Subcutaneous abdominal adipose tissue (tissue), 5 donors: Measurements from ENCODE around the gene MAST1.
"Not testable (repeated sequence)": the region's sequence is repeated elsewhere in the genome, so short reads cannot be mapped to it uniquely, and the experiment has no call there.

Experiments
- H3K27ac ChIP-seq: one replicate; pipeline ENCODE4 v1.7.0; 2013; ENCODE audit warnings: low read depth, mild to moderate bottlenecking, inconsistent platforms, low read length, moderate library complexity
- H3K27me3 ChIP-seq, 5 donors: one replicate each; pipeline ENCODE4 v1.7.0; 2013; ENCODE audit warnings: low read length in 5 of 5, inconsistent platforms in 1 of 5; ENCODE audit not compliant: control insufficient read depth in 5 of 5, insufficient read depth in 4 of 5
- H3K36me3 ChIP-seq, 5 donors: one replicate each; pipeline ENCODE4 v1.7.0; 2013; ENCODE audit warnings: low read length in 5 of 5; ENCODE audit not compliant: control insufficient read depth in 5 of 5, insufficient read depth in 5 of 5
- H3K4me1 ChIP-seq, 5 donors: one replicate each; pipeline ENCODE4 v1.7.0; 2013; ENCODE audit warnings: low read length in 5 of 5, mild to moderate bottlenecking in 3 of 5, moderate library complexity in 1 of 5; ENCODE audit not compliant: control insufficient read depth in 5 of 5, insufficient read depth in 5 of 5
- H3K4me3 ChIP-seq, 5 donors: one replicate each; pipeline ENCODE4 v1.7.0; 2013; ENCODE audit warnings: low read length in 5 of 5, low read depth in 1 of 5
- H3K9ac ChIP-seq, 5 donors: one replicate each; pipeline ENCODE4 v1.7.0; 2013; ENCODE audit warnings: low read length in 5 of 5, mild to moderate bottlenecking in 4 of 5, moderate library complexity in 3 of 5
- H3K9me3 ChIP-seq, 5 donors: one replicate each; pipeline ENCODE4 v1.7.0; 2013; ENCODE audit warnings: low read length in 5 of 5; ENCODE audit not compliant: control insufficient read depth in 5 of 5
- donor health status: healthy.
- donor health status: healthy.
- donor health status: healthy.
- donor health status: healthy.
- donor health status: healthy.

The MAST1 gene

DNA sequence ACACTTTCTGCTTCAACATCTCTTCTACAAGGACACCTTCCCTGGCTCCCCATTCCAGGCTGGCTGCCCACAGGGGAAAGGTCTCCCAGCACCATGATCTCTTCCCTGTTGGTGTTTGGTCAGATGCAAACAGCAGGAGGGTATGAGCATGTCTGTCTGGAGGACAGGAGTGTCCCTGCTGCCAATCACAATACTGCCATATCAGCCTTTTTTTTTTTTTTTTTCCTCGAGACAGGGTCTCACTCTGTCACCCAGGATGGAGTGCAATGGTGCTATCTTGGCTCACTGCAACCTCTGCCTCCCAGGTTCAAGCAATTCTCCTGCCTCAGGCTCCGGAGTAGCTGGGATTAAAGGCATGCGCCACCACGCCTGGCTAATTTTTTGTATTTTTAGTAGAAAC lies 77.5 kb downstream of the MAST1 start:
- not testable (repeated sequence) for H3K27ac ChIP-seq, H3K9me3 ChIP-seq, H3K9ac ChIP-seq, H3K27me3 ChIP-seq, H3K4me3 ChIP-seq, H3K36me3 ChIP-seq
- H3K4me1 ChIP-seq = peaks cover 4 to 30% (median 25%) of the 10 kb centered on the region in 5 donors

DNA sequence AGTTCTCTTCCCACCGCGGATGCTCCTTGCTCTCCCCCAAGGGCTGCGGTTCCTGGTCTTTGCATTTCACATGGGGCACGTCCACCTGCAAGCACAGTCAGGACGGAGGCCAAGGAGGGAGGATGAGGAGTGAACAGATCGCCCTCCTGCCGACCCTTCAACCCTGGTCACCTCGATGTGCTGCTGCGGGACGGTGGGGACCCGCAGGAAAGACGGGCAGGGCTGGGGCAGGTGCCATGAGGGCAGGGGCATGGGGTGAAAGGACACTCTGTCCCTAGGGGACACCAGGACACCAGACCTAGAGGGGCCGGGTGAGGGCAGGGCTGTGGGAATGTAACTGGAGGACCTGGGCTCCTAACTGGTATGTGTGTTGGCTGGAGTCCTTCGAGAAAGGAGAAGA lies 79.9 kb downstream of the MAST1 start:
- H3K4me3 ChIP-seq = no peak overlapping the region
- peaks cover 0 to 11% (median 11%) of the 10 kb centered on the region in 5 donors for H3K36me3 ChIP-seq
- H3K9ac ChIP-seq = no peak overlapping the region

DNA sequence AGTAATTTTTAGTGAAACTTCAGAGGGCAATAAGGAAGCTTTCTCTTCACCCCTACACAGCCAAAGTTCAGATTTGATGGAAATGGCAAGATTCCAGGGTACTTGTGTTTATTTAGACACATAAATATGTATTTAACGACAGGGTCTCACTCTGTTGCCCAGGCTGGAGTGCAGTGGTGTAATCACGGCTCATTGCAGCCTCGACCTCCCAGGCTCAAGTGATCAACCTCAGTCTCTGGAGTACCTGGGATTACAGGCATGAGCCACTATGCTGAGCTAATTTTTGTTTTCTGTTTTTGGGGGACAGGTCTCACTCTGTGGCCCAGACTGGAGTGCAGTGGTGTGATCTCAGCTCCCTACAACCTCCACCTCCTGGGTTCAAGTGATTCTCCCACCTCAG lies 82.7 kb downstream of the MAST1 start:
- H3K9me3 ChIP-seq = no peaks in the 10 kb centered on the region
- no peak overlapping the region for H3K4me3 ChIP-seq
- no peak overlapping the region for H3K27ac ChIP-seq
- H3K9ac ChIP-seq = no peak overlapping the region
- H3K4me1 ChIP-seq = peaks cover 0 to 14% (median 8%) of the 10 kb centered on the region in 5 donors
- peaks cover 0 to 38% (median 30%) of the 10 kb centered on the region in 5 donors for H3K36me3 ChIP-seq
- no peaks in the 10 kb centered on the region for H3K27me3 ChIP-seq

More for the DNA sequence above, 79.9 kb downstream of the MAST1 start:
- H3K27me3 ChIP-seq = no peaks in the 10 kb centered on the region
- H3K9me3 ChIP-seq = no peaks in the 10 kb centered on the region
- peaks cover 2 to 24% (median 14%) of the 10 kb centered on the region in 5 donors for H3K4me1 ChIP-seq
- no peak overlapping the region for H3K27ac ChIP-seq

DNA sequence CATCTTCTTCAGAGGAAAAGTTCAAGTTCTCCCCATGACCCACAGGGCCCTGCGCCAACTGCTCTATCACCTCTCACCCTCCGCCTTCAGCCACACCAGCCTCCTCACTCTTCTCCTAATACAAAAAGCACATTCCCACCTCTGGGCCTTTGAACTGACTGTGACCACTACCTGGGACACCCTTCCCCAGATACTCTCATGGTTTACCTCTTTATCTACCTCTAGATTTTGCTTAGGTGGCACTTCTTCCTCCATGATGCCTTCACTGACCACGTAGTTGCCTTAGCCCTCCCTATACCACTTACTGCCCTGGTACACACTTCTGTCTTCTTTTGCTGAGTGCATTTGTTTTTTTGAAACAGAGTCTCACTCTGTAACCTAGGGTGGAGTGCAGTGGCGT lies 84.6 kb downstream of the MAST1 start:
- Histone ChIP-seq H3K36me3 (peaks cover 0 to 53% (median 42%) of the 10 kb centered on the region in 5 donors), H3K27me3 (no peaks in the 10 kb centered on the region), H3K9ac (no peak overlapping the region), H3K4me3 (no peak overlapping the region), H3K4me1 (peaks cover 0 to 14% (median 8%) of the 10 kb centered on the region in 5 donors), H3K9me3 (no peaks in the 10 kb centered on the region), H3K27ac (no peak overlapping the region)
